ENCODE results near the gene FTCDNL1.

FTCDNL1 gene

GRCh38 chr2:199842631-199843395 is 8.2 kb downstream of the FTCDNL1 start:
- no peak for DNase-seq (ENCODE audit: low read depth)

- DNase-seq (ENCODE audit: low read depth): no peak
These were observed 9.6 kb downstream of the FTCDNL1 start for GRCh38 chr2:199841409-199841808.

GRCh38 chr2:199838399-199838798 is 12.6 kb downstream of the FTCDNL1 start:
- DNase-seq (ENCODE audit: low read depth): no peak

GRCh38 chr2:199836943-199837342 is 14.0 kb downstream of the FTCDNL1 start:
- no peak for DNase-seq (ENCODE audit: low read depth)

- DNase-seq (ENCODE audit: low read depth): no peak
These were observed 17.5 kb downstream of the FTCDNL1 start for GRCh38 chr2:199833525-199833924.

GRCh38 chr2:199830531-199830930 is 20.5 kb downstream of the FTCDNL1 start:
- DNase-seq (ENCODE audit: low read depth): peak; percentile 6

GRCh38 chr2:199829628-199830027 is 21.4 kb downstream of the FTCDNL1 start:
- DNase-seq (ENCODE audit: low read depth): no peak

GRCh38 chr2:199819746-199820145 is 31.2 kb downstream of the FTCDNL1 start:
- peak; percentile 6 for DNase-seq (ENCODE audit: low read depth)

GRCh38 chr2:199818754-199819153 is 32.2 kb downstream of the FTCDNL1 start:
- DNase-seq (ENCODE audit: low read depth): no peak

- no peak for DNase-seq (ENCODE audit: low read depth)
These were observed 33.0 kb downstream of the FTCDNL1 start for GRCh38 chr2:199818026-199818425.

- peak; percentile 67 for DNase-seq (ENCODE audit: low read depth)
These were observed 36.2 kb downstream of the FTCDNL1 start for GRCh38 chr2:199814817-199815211.

- peak; percentile 47 for DNase-seq (ENCODE audit: low read depth)
These were observed 36.7 kb downstream of the FTCDNL1 start for GRCh38 chr2:199814101-199814816.

GRCh38 chr2:199812493-199812892 is 38.5 kb downstream of the FTCDNL1 start:
- DNase-seq (ENCODE audit: low read depth): no peak

- DNase-seq (ENCODE audit: low read depth): peak; percentile 77
These were observed 39.6 kb downstream of the FTCDNL1 start for GRCh38 chr2:199811346-199811745.

- peak; percentile 67 for DNase-seq (ENCODE audit: low read depth)
These were observed 40.4 kb downstream of the FTCDNL1 start for GRCh38 chr2:199810422-199811171.

GRCh38 chr2:199807966-199808365 is 43.0 kb downstream of the FTCDNL1 start:
- no peak for DNase-seq (ENCODE audit: low read depth)

- no peak for DNase-seq (ENCODE audit: low read depth)
These were observed 44.8 kb downstream of the FTCDNL1 start for GRCh38 chr2:199806179-199806578.

- no peak for DNase-seq (ENCODE audit: low read depth)
These were observed 46.2 kb downstream of the FTCDNL1 start for GRCh38 chr2:199804831-199805230.

- DNase-seq (ENCODE audit: low read depth): no peak
These were observed 52.0 kb downstream of the FTCDNL1 start for GRCh38 chr2:199798831-199799580.

- DNase-seq (ENCODE audit: low read depth): no peak
These were observed 53.3 kb downstream of the FTCDNL1 start for GRCh38 chr2:199797431-199798403.

- DNase-seq (ENCODE audit: low read depth): no peak
These were observed 58.6 kb downstream of the FTCDNL1 start for GRCh38 chr2:199792381-199792780.
